T1000 (cell line): ENCODE data around the gene TCHHL1.

ENCODE experiments used
- DNase-seq: peaks from one replicate; lab custom pipeline; 2025; ENCODE audit warnings: mixed read lengths; lab: John Stamatoyannopoulos, UW

The TCHHL1 gene

DNA sequence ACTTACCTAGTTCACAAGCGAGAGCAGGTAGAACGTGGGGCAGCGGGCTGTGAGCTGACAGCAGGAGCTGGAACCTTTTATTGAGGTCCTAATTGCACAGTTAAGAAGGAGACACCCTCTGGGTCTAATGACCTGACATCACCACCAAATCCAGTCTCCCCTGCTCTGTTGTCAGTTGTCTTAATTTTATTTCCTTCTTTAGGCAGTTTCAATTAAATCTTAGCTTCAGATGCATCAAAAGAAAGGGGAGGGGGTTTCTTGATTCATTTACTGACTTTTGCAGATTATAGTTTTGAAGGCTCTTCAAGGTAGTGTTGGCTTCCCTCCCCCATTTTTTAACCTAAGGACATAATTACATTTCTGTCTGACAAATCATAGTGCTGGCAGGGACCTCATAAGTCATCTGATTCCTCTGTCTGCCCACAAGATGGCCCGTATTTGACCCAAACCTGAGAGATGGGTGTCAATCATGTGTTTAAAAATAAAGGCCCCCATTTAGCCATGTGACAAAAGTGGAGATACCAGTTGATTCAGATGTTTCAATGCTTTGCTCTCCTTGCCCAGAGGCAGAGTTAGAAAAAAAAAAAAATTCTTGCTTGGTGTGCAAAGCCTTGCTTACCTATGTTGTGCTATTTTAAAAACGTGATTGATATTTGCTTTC, at the start of gene TCHHL1:
Gene TCHHL1, minus strand, starts transcription at position 51 of the 661 bp plus-strand sequence. CDS start 921 bp downstream, outside the sequence.
- no peak for DNase-seq

- no peak for DNase-seq
Measured at GRCh38 chr1:152137215-152137614, 48.4 kb upstream of the TCHHL1 start.

GRCh38 chr1:152130186-152130585, 41.3 kb upstream of the TCHHL1 start:
- no peak for DNase-seq

GRCh38 chr1:152127673-152128072, 38.8 kb upstream of the TCHHL1 start:
- no peak for DNase-seq

- no peak for DNase-seq
Measured at GRCh38 chr1:152125834-152126443, 37.1 kb upstream of the TCHHL1 start.

DNA sequence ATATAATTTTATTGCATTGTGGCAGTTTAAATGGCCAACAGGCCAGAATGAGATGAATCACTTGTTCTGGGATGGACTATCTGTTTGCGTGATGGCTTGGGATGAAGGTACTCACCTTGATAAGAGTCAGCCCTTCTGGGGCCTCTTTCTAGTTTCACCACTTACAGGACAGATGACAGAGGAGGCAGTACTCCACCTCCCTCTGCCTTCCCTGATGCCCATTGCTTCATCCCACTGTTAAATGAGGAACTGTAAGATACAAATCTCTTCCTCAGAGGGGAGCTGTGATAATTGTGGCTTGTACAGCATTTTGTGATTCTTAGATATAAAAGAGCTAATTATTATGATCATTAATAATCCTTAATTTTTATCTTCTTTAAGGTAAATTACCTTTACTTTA, 30.1 kb upstream of the TCHHL1 start:
- no peak for DNase-seq

- no peak for DNase-seq
Measured at GRCh38 chr1:152115344-152115743, 26.5 kb upstream of the TCHHL1 start, which contains the start of gene TCHH. TSS of gene TCHH (minus strand) at chr1:152115444. CDS start at chr1:152114080, 1,364 bp downstream.

DNA sequence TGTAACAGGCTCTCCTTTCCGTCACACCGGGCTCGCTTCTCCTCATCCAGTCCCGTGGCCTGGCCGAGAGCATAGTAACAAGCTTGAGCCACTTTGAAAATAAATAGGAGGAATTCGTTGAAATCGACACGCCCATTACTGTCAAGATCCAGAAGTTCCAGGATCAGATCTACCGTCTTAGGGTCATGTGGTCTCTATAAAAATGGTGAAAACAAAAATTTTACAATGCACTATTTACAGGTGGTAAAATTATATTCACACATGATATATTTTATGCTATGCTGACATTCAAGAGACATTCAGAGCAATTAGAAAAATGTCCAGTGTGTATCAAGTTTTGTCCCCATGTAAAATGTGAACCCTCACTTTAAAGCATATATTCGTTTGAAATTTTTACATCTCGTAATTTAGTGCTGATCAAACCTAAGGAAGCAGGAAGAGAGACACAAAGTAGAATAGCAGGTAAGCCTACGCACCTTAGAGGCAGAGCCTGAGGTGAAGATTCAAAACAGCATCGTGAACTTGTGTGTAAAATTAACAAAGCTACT, 24.1 kb upstream of the TCHHL1 start:
- DNase-seq = no peak

DNA sequence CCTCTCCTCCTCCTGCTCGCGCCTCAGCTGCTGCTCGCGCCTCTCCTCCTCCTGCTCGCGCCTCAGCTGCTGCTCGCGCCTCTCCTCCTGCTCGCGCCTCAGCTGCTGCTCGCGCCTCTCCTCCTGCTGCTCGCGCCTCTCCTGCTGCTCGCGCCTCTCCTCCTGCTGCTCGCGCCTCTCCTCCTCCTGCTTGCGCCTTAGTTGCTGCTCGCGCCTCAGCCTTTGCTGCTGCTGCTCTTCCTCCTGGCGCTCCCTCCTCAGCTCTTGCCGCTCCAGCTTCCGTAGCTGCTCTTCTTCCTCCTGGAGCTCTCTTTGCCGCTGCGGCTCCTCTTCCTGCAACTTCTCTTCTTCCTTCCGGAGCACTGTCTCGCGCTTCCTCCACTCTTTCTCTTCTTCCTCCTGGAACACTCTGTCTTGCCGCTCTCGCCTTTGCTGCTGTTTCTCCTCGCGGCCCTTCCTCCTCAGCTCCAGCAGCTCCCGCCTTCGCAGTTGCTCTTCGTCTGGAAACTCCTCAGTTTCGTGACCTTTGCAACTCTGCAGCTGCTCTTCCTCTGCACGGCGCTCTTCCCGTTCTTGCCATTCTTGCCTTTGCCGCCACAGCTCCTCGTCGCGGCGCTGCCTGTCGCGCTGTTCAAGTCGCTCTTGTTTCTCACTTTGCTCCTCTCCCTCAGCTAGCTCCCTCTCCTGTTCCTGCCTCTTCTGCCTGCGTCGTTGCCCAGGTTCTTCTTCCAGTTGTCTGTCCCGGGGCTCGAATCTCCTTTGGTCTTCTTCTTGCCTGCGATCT, 23.4 kb upstream of the TCHHL1 start:
- DNase-seq = no peak

DNA sequence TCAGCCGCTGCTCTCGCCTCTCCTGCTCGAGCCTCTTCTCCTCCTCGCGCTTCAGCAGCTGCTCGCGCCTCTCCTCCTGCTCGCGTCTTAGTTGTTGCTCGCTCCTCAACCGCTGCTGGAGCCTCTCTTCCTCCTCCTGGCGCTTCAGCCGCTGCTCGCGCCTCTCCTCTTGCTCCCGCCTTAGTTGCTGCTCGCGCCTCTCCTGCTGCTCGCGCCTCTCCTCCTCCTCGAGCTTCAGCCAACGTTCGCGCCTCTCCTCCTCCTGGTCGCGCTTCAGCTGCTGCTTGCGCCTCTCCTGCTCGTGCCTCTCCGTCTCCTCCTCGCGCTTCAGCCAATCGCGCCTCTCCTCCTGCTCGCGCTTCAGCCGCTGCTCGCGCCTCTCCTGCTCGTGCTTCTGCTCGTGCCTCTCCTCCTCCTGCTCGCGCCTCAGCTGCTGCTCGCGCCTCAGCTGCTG, 22.7 kb upstream of the TCHHL1 start:
- DNase-seq = no peak

DNA sequence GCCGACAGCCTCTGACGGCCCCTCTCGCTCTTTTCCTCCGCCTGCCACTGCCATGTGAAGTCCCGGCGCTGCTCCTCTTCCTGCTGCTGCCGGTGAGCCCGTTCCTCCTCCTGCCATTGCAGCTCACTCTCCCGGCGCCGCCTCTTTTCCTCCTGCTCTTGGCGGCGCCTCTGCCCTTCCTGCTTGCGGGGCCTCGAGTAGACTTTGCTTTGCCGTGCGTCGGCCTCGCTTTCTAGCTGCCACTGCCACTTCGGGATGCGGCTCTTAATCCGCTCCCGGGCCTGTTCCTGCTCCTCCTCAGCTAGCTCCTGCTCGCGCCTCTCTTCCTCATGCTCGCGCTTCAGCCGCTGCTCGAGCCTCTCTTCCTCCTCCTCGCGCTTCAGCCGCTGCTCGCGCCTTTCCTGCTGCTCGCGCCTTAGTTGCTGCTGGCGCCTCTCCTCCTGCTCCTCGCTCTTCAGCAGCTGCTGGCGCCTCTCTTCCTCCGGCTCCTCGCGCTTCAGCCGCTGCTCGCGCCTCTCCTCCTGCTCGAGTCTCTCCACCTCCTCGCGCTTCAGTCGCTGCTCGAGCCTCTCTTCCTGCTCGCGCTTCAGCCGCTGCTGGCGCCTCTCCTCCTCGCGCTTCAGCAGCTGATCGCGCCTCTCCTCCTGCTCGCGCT, 22.1 kb upstream of the TCHHL1 start:
- DNase-seq = no peak

- DNase-seq = no peak
Measured at GRCh38 chr1:152110365-152110859, 21.5 kb upstream of the TCHHL1 start.

- no peak for DNase-seq
Measured at GRCh38 chr1:152109998-152110294, 21.1 kb upstream of the TCHHL1 start.

DNA sequence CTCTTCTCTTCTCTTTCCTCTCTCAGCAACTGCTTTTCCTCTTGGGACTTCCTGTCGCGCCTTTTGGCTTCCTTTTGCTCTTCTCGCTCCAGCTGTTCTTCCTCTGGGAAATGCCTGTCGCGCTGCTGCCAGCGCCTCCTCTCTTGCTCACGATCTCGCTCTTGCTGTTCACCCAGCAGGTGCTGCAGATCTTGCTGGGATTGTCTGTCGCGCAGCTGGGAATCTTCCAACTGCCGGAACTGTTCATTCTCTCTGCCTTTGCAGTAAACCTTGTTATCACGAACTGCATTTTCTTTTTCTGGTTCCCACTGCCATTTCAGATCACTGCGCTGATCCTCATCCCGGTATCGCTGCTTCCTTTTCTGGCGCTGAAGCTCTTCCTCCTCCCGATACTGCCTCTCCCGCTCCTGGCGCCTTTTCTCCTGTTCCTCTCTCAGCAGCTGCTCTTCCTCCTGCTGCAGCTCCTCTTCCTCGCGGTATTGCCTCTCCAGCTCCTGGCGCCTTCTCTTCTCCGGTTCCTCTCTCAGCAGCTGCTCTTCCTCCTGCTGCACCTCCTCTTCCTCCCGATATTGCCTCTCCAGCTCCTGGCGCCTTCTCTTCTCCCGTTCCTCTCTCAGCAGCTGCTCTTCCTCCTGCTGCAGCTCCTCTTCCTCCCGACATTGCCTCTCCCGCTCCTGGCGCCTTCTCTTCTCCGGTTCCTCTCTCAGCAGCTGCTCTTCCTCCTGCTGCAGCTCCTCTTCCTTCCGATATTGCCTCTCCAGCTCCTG, 20.6 kb upstream of the TCHHL1 start:
- DNase-seq = no peak

DNA sequence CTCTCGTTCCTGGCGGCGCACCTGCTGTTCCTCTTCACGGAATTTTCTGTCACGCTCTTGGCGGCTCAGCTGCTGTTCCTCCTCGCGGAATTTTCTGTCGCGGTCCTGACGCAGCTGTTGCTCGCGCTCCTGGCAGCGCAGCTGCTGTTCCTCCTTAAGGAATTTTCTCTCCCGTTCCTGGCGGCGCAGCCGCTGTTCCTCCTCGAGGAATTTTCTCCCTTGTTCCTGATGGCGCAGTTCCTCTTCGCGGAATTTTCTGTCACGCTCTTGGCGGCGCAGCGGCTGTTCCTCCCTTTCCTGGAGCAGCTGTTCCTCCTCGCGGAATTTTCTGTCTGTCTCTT, 20.0 kb upstream of the TCHHL1 start:
- DNase-seq = no peak

GRCh38 chr1:152107984-152108881, 19.4 kb upstream of the TCHHL1 start:
- DNase-seq = no peak

GRCh38 chr1:152107031-152107983, 18.4 kb upstream of the TCHHL1 start:
- no peak for DNase-seq

DNA sequence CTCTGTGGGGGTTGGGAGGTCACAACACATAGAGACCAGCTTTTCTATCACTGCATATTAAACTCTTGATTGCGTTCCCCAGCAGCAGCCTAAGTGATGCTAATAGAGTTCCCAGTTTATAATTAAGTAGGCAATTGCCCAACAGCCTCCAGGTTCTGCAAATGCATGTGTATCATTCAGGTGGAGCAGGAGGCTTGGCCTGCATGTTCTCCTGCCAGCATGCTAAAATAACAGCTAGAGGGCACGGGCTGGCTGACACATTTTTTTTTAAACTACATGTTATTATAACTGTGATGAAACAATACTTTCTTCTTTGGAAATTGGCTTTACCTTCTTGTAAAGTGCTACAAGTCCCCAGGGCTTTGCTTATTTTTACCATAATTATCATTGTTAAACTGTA, 16.0 kb upstream of the TCHHL1 start:
- DNase-seq = no peak

DNA sequence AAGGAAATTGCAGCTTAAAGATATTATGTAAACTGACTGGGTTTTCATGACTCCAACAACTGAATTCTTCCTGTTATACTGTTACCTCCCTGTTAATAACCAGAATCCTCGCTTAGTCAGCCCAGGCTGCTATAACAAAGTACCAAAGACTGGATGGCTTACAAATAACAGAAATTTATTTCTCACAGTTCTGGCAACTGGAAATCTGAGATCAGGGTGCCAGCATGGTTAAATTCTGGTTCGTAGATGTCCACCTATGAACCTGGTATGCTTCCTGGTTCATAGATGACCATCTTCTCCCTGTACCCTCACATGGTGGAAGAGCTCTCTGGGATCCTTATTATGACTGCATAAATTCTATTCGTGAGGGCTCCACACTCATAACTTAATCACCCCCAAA, 8.1 kb upstream of the TCHHL1 start:
- DNase-seq = no peak
